Myocyte (in vitro differentiated cells): Measurements from ENCODE around the gene SOX6. TPM values are rescaled to one million over a fixed set of nuclear protein-coding genes. Genes with fewer than 3 reads are reported as not detected.

Experiments
- DNase-seq: peaks from one replicate; pipeline ENCODE4 v3.0.0-alpha.2; 2012; ENCODE audit warnings: low read depth
- total RNA-seq: library from RNA; depleted of rRNA; stranded (reverse); fragments of >200 nt; gene quantifications from 2 replicates; pipeline ENCODE4 v1.2.3, GENCODE V29; 2014

SOX6 gene
- total RNA-seq, 1 donor from 2014 or later: 1.1 TPM

- DNase-seq: no peak
Measured at GRCh38 chr11:16321148-16321547, 35.2 kb downstream of the SOX6 start.

GRCh38 chr11:16318320-16318719 lies 38.0 kb downstream of the SOX6 start:
- DNase-seq: no peak

DNA sequence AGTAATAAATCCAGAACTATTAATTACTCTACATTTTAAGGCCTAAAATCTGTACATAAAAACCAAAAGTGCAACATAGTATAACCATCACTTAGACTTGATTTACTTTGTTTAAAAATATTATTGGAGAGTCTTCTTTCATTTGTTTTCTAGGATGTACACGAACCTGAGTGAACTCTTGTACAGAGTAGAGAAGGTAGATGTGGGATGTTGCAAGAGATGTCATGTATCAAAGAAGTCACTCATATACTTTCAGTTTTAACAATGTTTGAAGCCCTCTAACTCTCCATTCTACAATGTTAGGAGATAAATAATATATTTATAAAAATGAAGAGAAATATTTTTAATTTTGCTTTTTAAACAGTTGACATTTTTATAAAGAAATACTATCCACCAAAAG lies 38.6 kb downstream of the SOX6 start:
- DNase-seq: no peak

DNA sequence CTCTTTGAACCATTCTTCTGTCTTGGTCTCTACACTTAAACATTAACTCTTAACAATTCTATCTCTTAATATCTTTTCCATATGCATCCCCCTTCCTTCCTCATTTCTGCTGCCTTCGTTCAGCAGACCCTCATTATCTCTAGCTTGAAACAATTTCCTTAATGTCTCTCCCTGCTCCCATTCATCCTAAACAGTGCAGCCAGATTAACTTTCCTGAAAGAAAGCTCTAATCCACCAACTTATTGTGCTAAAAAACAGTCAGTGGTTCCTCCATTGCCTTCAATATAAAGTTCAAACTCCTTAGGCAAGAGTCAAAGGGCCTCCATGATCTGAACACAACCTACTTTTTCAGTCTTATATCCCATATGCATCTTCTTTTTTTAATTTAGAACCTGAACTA lies 42.5 kb downstream of the SOX6 start:
- no peak for DNase-seq

- no peak for DNase-seq
Measured at GRCh38 chr11:16312233-16312765, 44.0 kb downstream of the SOX6 start.

- DNase-seq: no peak
Measured at GRCh38 chr11:16311831-16312230, 44.5 kb downstream of the SOX6 start.

DNA sequence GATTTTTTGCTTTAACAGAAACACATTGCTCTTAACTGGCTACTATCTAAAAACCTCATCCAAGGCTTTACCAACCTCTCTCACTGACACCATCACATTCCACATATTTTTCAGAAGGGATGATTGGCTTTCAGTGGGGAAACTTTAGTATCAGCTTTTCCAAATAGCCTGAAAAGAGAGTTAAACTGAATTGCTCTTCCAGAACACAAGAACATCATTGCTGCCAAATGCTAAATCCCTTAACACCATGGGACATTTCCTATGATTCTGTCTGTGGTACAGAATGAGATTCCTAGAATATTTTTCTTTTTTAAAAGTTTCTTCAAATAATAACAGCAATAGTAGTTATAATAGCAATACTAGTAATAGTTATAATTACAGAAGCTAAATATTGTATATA lies 45.4 kb downstream of the SOX6 start:
- no peak for DNase-seq

DNA sequence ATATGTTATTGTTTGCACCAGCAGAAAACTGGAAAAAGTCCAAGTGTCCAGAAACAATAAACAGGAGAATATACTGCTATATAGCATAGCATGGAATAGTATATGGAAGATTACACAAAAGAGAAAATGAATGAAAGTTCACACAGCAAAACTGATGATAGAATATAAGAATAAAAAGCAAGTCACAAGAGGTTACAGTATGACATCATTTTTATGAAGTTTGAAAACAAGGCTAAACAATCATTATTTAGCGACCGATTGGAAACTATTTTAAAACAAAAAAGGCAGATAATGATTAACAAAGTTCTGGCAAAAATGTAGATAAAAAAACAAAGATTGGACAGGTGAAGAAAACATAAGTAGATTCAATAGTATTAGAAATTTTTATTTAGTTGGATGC lies 47.1 kb downstream of the SOX6 start:
- no peak for DNase-seq

- DNase-seq: no peak
Measured at GRCh38 chr11:16301462-16301861, 54.9 kb downstream of the SOX6 start.

- no peak for DNase-seq
Measured at GRCh38 chr11:16299884-16300782, 56.2 kb downstream of the SOX6 start.

GRCh38 chr11:16299390-16299789 lies 57.0 kb downstream of the SOX6 start:
- DNase-seq: no peak

DNA sequence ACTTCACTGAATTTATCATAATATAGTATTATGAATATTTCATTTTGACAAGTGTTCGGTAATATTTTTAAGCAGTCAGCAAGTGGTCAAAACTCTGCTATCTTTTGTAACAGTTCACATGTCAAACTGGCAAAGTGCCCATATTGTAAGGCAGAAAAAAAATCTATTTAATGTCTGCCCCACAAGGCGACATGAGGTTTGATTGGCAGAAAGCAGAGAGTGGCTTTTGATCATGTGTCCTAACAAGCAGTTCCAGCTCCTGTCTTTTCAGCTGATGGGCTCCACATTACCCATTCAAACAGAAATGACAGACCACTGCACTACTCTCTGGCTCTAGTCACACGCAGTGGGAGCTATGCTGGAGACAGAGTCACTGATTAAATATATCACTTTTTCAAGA lies 59.0 kb downstream of the SOX6 start:
- DNase-seq: no peak

DNA sequence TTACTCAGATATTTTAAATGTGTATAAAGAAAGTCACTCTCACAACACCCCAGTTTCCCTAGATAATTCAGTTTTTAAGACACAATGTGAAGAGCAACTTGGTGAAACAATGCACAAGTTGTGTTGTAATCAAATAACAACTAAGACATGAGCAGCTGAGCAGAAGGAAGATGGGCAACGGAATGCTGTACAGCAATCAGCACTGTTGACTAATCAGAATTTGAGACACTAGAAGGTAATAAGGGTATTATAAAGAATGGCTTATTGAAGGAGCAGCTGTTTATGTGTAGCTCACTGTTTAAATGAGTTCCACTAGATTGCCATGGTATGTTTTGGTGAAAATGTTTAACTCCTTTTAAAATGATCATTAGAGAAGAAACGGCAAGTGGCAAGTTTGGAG lies 60.1 kb downstream of the SOX6 start:
- no peak for DNase-seq

GRCh38 chr11:16295592-16295991 lies 60.8 kb downstream of the SOX6 start:
- DNase-seq: no peak

DNA sequence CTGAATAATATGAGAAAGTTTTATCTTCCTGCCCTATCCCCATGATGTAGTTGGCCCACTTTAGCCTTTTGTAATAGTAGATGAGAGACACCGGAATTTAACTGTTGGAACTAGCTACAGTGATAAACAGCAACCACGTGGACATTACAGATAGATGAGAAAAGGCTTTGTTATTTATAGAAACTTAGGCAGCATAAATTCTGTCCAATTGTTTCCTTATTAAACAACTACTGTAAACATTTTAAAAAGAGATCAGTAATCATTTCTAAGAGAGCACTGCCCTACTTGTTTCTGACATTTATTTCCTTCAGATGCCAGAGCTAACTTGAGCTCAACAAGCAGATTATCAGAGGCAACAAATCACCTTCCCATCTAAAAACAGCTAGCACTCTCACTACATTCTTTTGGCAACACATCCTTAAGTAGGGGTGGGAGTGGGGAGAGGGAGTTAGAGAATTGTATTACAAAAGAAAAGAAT lies 63.1 kb downstream of the SOX6 start:
- no peak for DNase-seq

- DNase-seq: no peak
Measured at GRCh38 chr11:16292167-16292859, 64.0 kb downstream of the SOX6 start.

DNA sequence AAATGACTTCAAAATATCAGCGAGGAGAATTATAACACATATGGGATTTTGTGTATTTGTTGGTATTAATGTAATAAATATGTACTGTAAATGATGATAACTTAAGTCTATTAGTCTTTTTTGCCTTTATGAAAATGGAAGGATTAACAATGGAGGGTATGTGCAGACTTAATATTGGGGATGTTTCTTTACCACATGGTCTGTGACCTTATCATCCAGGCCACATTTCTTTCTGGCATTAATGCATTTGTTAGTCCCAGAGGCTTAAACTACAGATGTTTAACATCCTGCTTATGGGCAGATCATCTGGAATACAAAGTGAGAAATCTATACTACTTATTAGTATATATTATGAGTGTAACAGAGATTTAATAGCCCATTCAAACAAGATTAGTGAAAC lies 64.6 kb downstream of the SOX6 start:
- DNase-seq: no peak

DNA sequence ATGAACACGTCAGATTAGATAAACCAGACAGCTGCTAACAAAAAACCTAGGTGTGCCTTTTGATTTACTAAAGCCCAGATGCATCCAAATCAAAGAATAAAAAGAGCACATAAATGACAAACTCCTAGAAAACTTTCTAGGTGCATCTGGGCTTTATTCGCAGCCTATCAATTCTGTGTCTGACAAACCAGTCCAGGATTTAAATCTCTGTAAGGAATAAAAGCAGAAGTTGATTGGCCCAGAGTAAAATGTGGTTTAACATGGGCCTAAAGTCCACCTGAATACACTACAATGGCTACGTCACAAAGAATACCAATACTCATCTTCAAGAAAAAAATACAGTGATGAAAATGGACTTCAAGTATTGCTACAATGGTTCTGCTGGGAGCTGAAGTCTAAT lies 66.8 kb downstream of the SOX6 start:
- DNase-seq: no peak

- DNase-seq: no peak
Measured at GRCh38 chr11:16287630-16288280, 68.6 kb downstream of the SOX6 start.

DNA sequence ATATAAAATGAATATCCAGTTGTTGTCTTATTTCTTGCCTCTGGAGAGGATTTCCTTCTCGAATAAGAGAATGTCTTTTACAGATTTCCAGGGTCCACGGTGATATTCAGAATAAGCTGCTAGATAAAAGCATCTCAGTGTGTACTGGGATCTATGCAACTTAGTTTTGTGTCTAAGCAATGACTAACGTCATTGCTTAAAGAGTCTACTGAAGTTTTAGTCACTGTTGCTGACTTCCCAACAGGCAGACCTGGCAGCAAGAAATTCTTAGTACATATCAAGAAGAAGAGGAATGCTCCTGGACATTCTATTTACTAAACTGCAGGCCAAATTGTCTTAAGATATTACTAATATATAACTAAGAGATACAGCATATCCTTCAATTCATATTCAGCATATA lies 70.3 kb downstream of the SOX6 start:
- no peak for DNase-seq

DNA sequence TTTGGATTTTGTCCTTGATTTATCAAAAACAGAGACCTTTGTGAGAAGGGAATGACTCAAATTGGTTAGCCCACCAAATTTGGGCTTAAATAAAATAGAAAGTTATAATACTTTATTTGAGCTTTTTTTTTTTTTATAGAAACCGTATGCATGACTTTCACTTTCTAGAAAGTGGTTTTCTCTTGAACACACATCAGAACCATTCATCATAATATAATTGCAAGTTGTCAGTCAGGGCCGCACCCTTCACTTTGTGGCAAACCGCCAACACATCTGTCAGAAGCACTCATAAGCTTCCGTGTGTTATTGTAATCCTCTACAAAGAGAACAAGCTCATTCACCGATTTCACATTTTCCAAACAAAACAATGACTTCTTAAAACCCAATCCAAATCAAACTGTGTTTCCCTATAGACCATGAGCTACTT lies 76.1 kb downstream of the SOX6 start:
- DNase-seq: peak; percentile 13

GRCh38 chr11:16279524-16279923 lies 76.8 kb downstream of the SOX6 start:
- DNase-seq: no peak
